HL-60/S4 treated with phorbol 12-myristate 13-acetate at 8.2 ng/mL for 4 days and 3 days (cell line): ENCODE results near the gene CFAP46.
"Not testable (repeated sequence)": the region's sequence is repeated elsewhere in the genome, so short reads cannot be mapped to it uniquely, and the experiment has no call there.

ENCODE experiments used
- in situ Hi-C: fragments of 300-500 bp; cut with MboI; formaldehyde crosslinking; loops from 2 replicates; pipeline ENCODE4 v1.15.0; 2022; ENCODE audit warnings: low sequenced_read_pairs

Gene CFAP46

GRCh38 chr10:132833421-132834111 lies 108.8 kb downstream of the CFAP46 start:
- in situ Hi-C loops, result no loop called here

DNA sequence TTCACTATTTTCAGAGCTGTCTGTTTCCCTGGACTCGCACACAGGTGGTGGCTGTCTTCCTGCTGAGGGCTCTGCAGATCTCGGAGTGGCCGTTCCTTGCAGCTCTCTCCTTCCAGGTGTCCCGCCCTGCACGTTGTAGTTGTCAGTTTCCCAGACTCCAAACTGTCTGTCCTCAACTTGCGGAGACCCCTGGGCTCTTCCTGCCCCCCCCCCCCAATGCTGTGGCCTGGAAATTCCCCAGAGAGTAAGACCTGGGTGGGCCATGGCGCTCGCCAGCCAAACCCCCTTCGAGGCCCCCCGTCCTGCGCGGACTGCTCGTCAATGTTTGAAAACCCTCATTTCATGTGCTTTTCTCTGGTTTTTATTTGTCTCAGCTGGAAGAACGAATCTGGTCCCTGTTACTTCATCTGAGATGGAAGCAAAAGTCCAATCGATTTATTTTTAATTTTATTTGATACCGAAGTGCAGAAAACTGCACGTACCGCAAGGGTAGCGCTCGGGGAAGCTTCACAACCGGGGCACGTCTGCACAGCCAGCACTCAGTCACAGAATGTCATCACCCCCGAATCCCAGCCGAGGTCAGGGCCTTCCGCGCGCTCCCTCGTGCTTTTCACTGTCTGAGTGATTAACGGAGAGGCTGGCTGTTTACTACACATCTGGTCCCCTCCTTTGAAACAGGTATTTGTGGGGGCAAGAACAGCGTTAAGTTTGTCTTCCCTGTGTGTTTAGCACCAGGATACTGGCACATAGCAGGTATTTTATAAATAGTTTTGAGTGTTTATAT lies 110.0 kb downstream of the CFAP46 start:
- in situ Hi-C loops, result no loop called here

GRCh38 chr10:132829403-132829802 lies 113.0 kb downstream of the CFAP46 start:
- in situ Hi-C loops, result no loop called here

GRCh38 chr10:132828681-132829080 lies 113.7 kb downstream of the CFAP46 start:
- in situ Hi-C loops, result no loop called here

GRCh38 chr10:132827861-132828539 lies 114.4 kb downstream of the CFAP46 start:
- in situ Hi-C loops, result no loop called here

GRCh38 chr10:132827423-132827789 lies 115.0 kb downstream of the CFAP46 start:
- in situ Hi-C loops, result no loop called here

- in situ Hi-C loops, result no loop called here
These were observed 115.6 kb downstream of the CFAP46 start for GRCh38 chr10:132826524-132827422.

DNA sequence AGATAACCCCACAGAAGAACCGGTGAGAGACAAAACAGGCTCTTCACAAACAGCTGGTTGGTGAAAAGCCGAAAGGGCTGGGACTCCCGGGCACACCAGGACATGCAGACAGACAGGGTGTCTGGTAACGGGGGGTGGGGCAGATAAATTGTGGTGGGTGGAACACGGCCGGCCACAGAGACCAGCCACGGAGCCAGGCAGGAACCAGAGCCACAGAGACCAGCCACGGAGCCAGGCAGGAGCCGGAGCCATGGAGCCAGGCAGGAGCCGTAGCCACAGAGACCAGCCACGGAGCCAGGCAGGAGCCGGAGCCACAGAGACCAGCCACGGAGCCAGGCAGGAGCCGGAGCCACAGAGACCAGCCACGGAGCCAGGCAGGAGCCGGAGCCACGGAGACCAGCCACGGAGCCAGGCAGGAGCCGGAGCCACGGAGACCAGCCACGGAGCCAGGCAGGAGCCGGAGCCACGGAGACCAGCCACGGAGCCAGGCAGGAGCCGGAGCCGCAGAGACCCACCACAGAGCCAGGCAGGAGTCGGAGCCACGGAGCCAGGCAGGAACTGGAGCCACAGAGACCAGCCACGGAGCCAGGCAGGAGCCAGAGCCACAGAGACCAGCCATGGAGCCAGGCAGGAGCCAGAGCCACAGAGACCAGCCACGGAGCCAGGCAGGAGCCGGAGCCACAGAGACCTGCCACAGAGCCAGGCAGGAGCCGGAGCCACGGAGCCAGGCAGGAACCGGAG lies 116.4 kb downstream of the CFAP46 start:
- in situ Hi-C loops, result not testable (repeated sequence)

DNA sequence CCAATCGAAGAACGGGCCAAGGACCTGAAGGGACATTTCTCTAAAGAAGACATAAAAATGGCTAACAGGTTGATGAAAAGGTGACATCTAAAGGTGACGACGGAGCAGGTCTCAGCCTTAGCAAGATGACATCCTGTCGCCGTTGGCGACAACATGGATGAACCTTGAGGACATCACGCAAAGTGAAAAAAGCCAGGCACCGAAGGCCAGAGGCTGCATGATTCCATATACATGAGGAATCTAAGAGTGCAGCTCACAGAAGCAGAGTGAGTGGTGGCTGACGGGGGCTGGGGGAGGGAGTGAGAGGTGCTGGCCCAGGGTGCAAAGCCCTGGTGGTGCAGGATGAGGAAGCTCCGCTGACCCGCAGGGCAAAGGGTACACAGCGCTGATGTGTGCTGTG lies 122.3 kb downstream of the CFAP46 start:
- in situ Hi-C loops, result no loop called here

DNA sequence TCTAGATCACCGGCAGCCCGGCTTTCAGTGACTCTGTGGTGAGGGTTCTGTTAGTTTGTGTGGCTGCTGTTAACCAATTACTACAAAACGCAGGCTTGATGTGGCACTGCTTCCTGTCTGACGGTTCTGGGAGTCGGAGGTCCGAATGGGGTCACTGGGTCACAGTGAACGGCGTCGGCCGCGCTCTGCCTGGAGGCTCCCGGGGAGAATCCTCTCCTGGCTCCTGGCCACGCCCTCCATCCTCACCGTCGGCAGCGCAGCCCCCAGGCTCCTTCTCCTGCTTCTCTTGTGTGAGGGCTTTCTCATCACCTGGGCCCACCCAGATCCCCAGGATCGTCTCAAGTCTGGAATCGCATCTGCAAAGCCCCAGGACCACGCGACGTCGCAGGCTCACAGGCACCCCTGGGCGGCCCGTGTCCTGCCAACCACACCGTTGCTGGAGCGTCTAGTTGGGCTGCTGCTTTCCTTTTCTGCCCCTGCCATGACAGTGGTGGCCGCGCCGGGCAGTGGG lies 124.6 kb downstream of the CFAP46 start:
- in situ Hi-C loops, result no loop called here

DNA sequence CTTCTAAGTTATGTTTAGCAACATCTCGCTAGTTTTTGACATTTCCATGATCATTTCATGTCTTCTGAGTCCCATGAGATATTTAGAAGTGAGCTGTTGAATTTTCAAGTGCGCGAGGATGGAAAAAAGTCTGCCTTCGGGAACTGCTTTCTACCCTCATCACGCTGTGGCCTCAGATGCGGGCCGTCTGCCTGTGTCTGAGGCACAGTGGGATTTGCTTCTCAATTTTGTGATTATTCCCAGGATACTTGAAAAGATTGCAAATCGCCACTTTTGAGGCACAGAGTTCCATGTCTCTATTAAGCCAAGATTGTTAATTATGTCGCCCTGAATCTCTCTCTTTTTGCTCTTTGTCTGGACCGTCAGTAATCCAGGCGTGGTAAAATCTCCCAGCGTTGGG lies 125.7 kb downstream of the CFAP46 start:
- in situ Hi-C loops, result no loop called here

DNA sequence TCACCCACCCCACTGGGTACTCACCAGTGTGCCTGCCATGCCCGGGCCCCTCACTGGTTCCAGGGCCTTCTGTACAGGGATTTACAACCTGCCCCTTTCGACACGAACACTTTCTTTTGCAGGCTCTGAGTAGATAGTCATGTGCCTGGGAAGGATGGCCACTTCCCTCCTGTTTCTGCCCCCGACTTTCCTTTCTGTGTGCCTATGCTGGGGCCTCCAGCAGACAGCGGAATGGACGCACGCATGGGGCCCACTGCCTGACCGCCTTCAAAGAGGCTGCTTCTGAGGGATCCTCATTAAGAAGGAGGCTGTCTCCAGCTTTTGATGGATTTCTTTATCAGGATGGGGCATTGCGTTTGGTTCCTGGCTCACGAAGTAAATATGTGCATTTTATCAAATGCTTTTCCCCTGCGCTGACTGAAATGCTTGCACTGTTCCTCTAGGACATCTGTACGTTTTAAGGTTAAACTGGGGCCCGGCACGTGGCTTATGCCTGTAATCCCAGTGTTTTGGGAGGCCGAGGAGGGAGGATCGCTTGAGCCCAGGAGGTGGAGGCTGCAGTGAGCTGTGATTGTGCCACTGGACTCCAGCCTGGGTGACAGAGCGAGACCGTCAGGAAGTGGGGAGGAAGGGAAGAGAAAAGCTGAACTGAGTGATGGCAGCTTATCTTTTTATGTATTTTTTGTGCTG lies 127.1 kb downstream of the CFAP46 start:
- in situ Hi-C loops, result no loop called here

DNA sequence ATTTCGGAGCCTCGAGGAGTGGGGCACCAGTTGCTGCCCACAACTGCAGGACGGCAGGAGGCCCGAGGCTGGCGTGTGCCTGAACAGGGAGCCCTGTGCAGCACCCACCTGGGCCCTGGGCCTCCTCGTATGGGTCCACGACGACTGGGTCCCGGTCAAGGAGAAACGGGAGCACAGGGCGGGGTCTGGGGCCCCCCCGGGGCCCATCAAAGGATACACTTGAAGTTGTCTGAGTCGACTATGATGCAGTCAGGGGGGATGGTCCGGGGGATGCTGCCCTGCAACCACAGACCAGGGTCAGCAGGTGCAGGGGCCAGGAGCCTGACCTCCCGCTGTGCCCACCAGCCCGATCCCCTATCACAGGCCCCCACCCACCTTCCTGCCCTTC lies 127.9 kb downstream of the CFAP46 start:
- in situ Hi-C loops, result no loop called here

DNA sequence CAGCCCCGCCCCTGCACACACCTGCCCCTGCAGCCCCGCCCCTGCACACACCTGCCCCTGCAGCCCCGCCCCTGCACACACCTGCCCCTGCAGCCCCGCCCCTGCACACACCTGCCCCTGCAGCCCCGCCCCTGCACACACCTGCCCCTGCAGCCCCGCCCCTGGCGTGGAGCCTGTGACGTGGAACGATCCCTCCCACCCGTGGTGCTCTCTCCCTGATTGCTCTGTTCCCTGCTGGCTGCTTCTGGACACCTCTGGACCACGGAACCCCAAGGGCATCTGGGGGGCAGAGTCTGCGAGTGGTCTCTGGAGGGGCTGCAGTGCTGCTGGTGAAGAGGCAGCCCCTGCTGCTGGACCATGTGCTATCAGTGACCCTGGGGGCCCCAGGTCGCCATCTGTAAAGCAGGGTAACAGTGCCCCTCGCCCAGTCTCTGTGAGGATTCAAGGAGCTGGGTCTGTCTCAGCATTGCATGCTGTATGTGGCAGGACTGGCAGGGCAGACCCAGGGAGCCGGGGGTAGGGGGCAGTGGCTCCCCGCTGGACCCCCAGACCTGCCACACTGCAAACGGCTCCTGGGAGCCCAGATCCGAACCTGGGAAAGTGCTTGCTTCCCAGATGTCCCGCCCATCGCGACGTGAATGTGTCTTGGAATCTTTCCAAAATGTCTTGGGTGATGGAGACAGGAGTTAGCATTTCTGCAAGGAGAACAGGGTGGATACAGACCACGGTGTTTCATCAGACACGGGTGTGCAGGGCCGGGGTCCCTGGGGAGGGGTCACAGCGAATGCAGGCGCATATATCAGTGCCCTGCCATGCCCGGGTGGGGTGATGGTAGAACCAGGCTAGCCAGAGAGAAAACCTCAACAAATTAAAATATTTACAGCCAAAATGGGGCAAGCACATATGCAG lies 128.6 kb downstream of the CFAP46 start:
- in situ Hi-C loops, result no loop called here

- in situ Hi-C loops, result no loop called here
These were observed 129.4 kb downstream of the CFAP46 start for GRCh38 chr10:132813001-132813401.

DNA sequence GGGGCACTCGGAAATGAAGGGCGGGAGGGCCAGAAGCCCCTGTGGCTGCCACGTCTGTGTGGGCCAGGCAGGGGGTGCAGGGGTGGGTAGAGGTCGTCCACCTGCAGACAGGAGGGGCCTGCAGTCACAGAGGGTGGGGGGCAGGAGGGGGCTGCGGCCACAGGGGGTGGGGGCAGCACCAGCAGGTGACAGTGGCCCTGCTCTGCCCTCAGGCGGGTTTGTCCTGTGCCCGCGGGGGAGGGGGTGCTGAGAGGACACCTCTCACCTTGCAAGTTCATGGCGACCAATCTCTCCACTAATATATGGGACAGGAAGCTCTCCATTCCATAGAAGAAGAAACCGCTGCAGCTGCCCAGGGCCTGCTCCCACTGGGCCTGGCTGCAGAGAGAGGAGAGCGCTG lies 129.8 kb downstream of the CFAP46 start:
- in situ Hi-C loops, result no loop called here

DNA sequence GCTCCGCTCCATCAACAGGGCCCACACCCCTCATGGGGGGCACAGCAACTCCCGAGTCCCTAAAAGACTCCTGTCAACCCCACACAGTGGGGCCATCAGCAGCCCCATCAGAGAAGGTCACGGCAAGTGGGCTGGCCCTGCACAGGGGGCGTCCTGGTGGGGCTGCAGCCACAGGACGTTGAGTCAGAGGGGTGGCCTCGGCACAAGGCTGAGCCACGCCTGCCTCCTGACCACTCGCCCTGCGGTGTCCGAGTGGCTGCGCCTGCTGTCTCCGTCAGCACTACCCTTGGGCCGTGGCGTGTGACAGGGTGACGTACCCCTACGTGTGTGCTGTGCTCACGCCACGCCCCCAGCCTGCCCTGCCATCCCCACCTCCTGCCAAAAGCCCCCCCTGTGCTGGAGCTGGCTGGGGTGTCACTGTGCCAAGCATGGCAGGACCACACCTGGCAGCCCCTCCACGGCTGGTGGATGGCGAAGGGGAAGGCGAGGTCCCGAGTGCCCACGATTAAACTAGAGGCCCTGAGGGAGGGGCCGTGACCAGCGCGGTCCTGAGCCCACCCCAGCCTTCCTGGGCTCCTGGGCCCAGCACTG lies 130.4 kb downstream of the CFAP46 start:
- in situ Hi-C loops, result no loop called here
